ENCODE measurements around the gene JPH4. TPM values are rescaled to one million over a fixed set of nuclear protein-coding genes. Genes with fewer than 3 reads are reported as not detected.
A peak's percentile ranks its signal among the peaks of the same experiment; 100 is the strongest.

JPH4 gene
- total RNA-seq, 1 experiment from 2014 or later, result 6.8 TPM

DNA sequence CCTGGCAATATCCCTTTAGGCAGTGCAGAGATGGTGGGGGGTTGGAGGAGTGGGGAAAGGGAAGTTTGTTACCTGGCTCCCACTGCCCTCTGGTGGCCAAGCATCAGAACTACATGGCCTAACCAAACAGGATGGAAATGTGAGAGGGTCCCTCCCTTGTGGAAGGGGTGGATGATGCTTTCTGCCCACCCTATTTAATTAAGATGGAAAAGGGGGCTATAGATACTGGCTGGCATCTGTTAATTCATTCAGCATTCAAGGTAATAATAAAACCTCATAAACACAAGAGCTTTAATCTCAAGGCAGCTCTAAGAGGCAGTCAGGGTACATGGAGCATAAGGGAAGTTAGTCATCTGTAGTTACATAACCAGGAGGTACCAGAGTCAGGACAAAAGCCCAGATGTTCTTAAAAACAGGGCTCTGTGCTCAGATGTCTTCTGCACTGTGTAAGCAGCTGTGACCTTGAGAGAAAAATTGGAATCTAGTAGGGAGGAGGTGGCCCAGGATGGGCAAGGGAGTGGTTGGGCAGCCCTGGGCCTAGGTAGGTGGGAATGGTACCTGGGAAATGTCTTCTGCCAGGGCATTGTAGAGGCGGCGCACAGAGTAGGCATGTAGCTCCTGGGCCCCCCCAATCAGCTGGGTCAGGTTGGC is 15.6 kb downstream of the JPH4 start:
- no peak overlapping the region for H3K27ac ChIP-seq (ENCODE audit: insufficient read length, low read depth, low read length)
- peaks cover 17 to 76% (median 68%) of the 10 kb centered on the region in 3 experiments for H3K36me3 Mint-ChIP-seq (ENCODE audit: insufficient read depth in 1 of 3, low read depth in 3 of 3)
- no peak overlapping the region for H3K18ac ChIP-seq (ENCODE audit: insufficient read length, low read depth, low read length)
- peaks cover 3% of the 10 kb centered on the region for H3K23me2 ChIP-seq (ENCODE audit: insufficient read length, low read depth, low read length, poor library complexity, severe bottlenecking)
- DNase-seq, result peak; percentile 69
- H2BK20ac ChIP-seq (ENCODE audit: low read depth, low read length, poor library complexity, severe bottlenecking), result no peak overlapping the region
- peaks cover 13 to 27% of the 10 kb centered on the region in 2 experiments for H3K4me1 Mint-ChIP-seq
- H2BK5ac ChIP-seq (ENCODE audit: insufficient read length, low read length), result no peak overlapping the region
- H2AFZ ChIP-seq (ENCODE audit: low read length), result no peak overlapping the region
- no peaks in the 10 kb centered on the region for H3K79me2 ChIP-seq (ENCODE audit: insufficient read depth, low read length)
- H4K20me1 ChIP-seq (ENCODE audit: control insufficient read depth, insufficient read depth, insufficient read length), result peaks cover 3% of the 10 kb centered on the region
- no peak overlapping the region for H3K14ac ChIP-seq (ENCODE audit: insufficient read depth, low read length)
- no peak overlapping the region for H3T11ph ChIP-seq (ENCODE audit: low read length)
- H3K56ac ChIP-seq (ENCODE audit: insufficient read length, low read depth, low read length), result no peak overlapping the region
- peak overlapping the region in 1 of 3 experiments; percentile 87; a peak in 1 of 7 replicates for H3K27ac Mint-ChIP-seq
- H4K8ac ChIP-seq (replicated peaks; ENCODE audit: insufficient read length, low read depth, low read length), result no peak overlapping the region
- H3K9ac ChIP-seq (ENCODE audit: extremely low read depth, insufficient read length, low read length), result no peak overlapping the region
- no peaks in the 10 kb centered on the region for H3K9me3 Mint-ChIP-seq
- H3K4me1 ChIP-seq (ENCODE audit: insufficient read depth, low read length), result peaks cover 3% of the 10 kb centered on the region; the same call in 1 of the 2 replicates
- H3K4me2 ChIP-seq (ENCODE audit: insufficient read depth, insufficient read length, low read length), result no peak overlapping the region
- H3K4ac ChIP-seq (ENCODE audit: low read depth, low read length), result no peak overlapping the region
- H4K5ac ChIP-seq (ENCODE audit: insufficient read length, low read depth, low read length), result no peak overlapping the region
- no peak overlapping the region for H2BK120ac ChIP-seq (ENCODE audit: low read depth, low read length, poor library complexity, severe bottlenecking)
- WGBS (ENCODE audit: extremely low coverage, insufficient read length, low lambda C conversion rate), result no CpG with 5 or more reads among the region's 2 CpGs
- H3K27me3 ChIP-seq (ENCODE audit: insufficient read depth, low read length), result no peaks in the 10 kb centered on the region
- no peak overlapping the region for H2AK5ac ChIP-seq (ENCODE audit: insufficient read length, low read length)
- no peaks in the 10 kb centered on the region for H3K79me1 ChIP-seq (ENCODE audit: insufficient read depth, low read depth, low read length, poor library complexity, severe bottlenecking)
- H2BK15ac ChIP-seq (ENCODE audit: low read depth, low read length), result no peak overlapping the region
- peak overlapping the region in 1 of 2 experiments; percentile 56; a peak in 1 of 5 replicates for H3K4me3 Mint-ChIP-seq
- H4K91ac ChIP-seq (ENCODE audit: insufficient read length, low read depth, low read length), result no peak overlapping the region
- H3K9me3 ChIP-seq (ENCODE audit: control insufficient read depth, low read depth, low read length), result no peaks in the 10 kb centered on the region
- H3K27me3 Mint-ChIP-seq (ENCODE audit: low read depth), result no peaks in the 10 kb centered on the region; the same call in 1 of the 2 replicates
- H3K23ac ChIP-seq (ENCODE audit: insufficient read length, low read depth, low read length), result no peak overlapping the region
- no peak overlapping the region for H2BK12ac ChIP-seq (ENCODE audit: insufficient read length, low read depth, low read length)
- TF ChIP-seq, protein P1, sequence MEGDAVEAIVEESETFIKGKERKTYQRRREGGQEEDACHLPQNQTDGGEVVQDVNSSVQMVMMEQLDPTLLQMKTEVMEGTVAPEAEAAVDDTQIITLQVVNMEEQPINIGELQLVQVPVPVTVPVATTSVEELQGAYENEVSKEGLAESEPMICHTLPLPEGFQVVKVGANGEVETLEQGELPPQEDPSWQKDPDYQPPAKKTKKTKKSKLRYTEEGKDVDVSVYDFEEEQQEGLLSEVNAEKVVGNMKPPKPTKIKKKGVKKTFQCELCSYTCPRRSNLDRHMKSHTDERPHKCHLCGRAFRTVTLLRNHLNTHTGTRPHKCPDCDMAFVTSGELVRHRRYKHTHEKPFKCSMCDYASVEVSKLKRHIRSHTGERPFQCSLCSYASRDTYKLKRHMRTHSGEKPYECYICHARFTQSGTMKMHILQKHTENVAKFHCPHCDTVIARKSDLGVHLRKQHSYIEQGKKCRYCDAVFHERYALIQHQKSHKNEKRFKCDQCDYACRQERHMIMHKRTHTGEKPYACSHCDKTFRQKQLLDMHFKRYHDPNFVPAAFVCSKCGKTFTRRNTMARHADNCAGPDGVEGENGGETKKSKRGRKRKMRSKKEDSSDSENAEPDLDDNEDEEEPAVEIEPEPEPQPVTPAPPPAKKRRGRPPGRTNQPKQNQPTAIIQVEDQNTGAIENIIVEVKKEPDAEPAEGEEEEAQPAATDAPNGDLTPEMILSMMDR (conservative IDR thresholded peaks at IDR 0.05), result peak; percentile 96

Data from H9 (cell line).